ENCODE data around the gene SLC9A5.

GRCh38 chr16:67245186-67245585, 3.6 kb upstream of the SLC9A5 start:
- TF ChIP-seq SP1 (IDR thresholded peaks at IDR 0.05; ENCODE audit: low read depth, low read length) (no peak), POLR2AphosphoS5 (IDR thresholded peaks at IDR 0.05; ENCODE audit: low read length) (no peak), CTCF (IDR thresholded peaks at IDR 0.05 in 2 of 3, conservative IDR thresholded peaks at IDR 0.05 in 1 of 3; ENCODE audit: control insufficient read depth in 2 of 3, extremely low read depth in 1 of 3, insufficient read depth in 1 of 3, low read depth in 3 of 3, low read length in 3 of 3) (no peak), NFXL1 (IDR thresholded peaks at IDR 0.05; ENCODE audit: borderline replicate concordance) (no peak), WRNIP1 (IDR thresholded peaks at IDR 0.05; ENCODE audit: borderline replicate concordance, low read depth, low read length) (no peak), YY1 (IDR thresholded peaks at IDR 0.05; ENCODE audit: low read depth, low read length) (no peak), IKZF1 (conservative IDR thresholded peaks at IDR 0.05) (no peak)
